Measurements from ENCODE around the gene OSBPL6.

DNA sequence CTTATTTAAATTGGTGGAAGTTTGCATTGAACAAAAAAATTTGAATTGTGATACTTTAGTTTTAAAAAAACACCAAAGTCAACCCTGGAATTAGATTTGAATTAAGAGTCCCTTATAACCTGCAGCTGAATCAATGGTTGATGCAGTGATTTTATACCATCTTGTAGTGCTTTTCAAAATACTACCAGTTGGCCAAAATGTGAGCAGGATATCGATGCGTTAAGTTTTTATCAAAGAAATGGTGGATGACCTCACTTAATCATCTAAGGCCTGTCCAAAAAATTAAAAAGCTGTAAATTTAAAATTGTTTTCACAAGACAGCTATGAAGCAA, 48.2 kb downstream of the OSBPL6 start:
- no peak for TF ChIP-seq EZH2 (IDR thresholded peaks at IDR 0.05)
- TF ChIP-seq POLR2AphosphoS5 (IDR thresholded peaks at IDR 0.05; ENCODE audit: borderline replicate concordance, low read depth, low read length) = no peak

All from SK-N-MC (cell line).